Stimulated activated CD4-positive, alpha-beta T cell treated with anti-CD3 and anti-CD28 coated beads, Interleukin-4, amount 100 ng/mL, for 1 hour (primary cell): ENCODE results near the gene NUDT8.
A peak's percentile ranks its signal among the peaks of the same experiment; 100 is the strongest.
"Not testable (repeated sequence)": the region's sequence is repeated elsewhere in the genome, so short reads cannot be mapped to it uniquely, and the experiment has no call there.

Experiments
- DNase-seq: peaks from one replicate; pipeline ENCODE4 v3.0.0-alpha.2; 2020

The NUDT8 gene

GRCh38 chr11:67611165-67611564, 18.6 kb downstream of the NUDT8 start:
- no peak for DNase-seq

GRCh38 chr11:67610302-67610868, 19.4 kb downstream of the NUDT8 start:
- DNase-seq: no peak

GRCh38 chr11:67609316-67609715, 20.4 kb downstream of the NUDT8 start:
- no peak for DNase-seq

- DNase-seq: no peak
Observed at GRCh38 chr11:67608486-67608885, 21.3 kb downstream of the NUDT8 start.

GRCh38 chr11:67607507-67607906, 22.2 kb downstream of the NUDT8 start:
- DNase-seq: no peak

GRCh38 chr11:67606492-67607295, 23.0 kb downstream of the NUDT8 start, which contains the start of gene NDUFV1:
TSS of gene NDUFV1 (plus strand) at chr11:67606936. CDS start at chr11:67607005, 69 bp downstream.
- DNase-seq: peak; percentile 98

- no peak for DNase-seq
Observed at GRCh38 chr11:67606093-67606491, 23.6 kb downstream of the NUDT8 start.

- no peak for DNase-seq
Observed at GRCh38 chr11:67605231-67606011, 24.3 kb downstream of the NUDT8 start.

GRCh38 chr11:67604815-67605214, 24.9 kb downstream of the NUDT8 start:
- DNase-seq: no peak

GRCh38 chr11:67604119-67604518, 25.6 kb downstream of the NUDT8 start:
- not testable (repeated sequence) for DNase-seq

GRCh38 chr11:67601098-67601497, 28.6 kb downstream of the NUDT8 start:
- DNase-seq: no peak

- DNase-seq: no peak
Observed at GRCh38 chr11:67600324-67601029, 29.3 kb downstream of the NUDT8 start.

- no peak for DNase-seq
Observed at GRCh38 chr11:67599149-67599548, 30.6 kb downstream of the NUDT8 start.

- not testable (repeated sequence) for DNase-seq
Observed at GRCh38 chr11:67597963-67598362, 31.8 kb downstream of the NUDT8 start.

- not testable (repeated sequence) for DNase-seq
Observed at GRCh38 chr11:67597458-67597857, 32.3 kb downstream of the NUDT8 start.

- DNase-seq: no peak
Observed at GRCh38 chr11:67596753-67597300, 32.9 kb downstream of the NUDT8 start.

- no peak for DNase-seq
Observed at GRCh38 chr11:67594480-67594879, 35.3 kb downstream of the NUDT8 start.

- no peak for DNase-seq
Observed at GRCh38 chr11:67593565-67593905, 36.2 kb downstream of the NUDT8 start.

GRCh38 chr11:67592880-67593564, 36.7 kb downstream of the NUDT8 start:
- DNase-seq: no peak

GRCh38 chr11:67588899-67589415, 40.8 kb downstream of the NUDT8 start:
- not testable (repeated sequence) for DNase-seq

- DNase-seq: no peak
Observed at GRCh38 chr11:67588136-67588503, 41.6 kb downstream of the NUDT8 start.
